NCI-H748 (cell line): Measurements from ENCODE around the gene OPA3.

ENCODE experiments used
- DNase-seq: peaks from one replicate; lab custom pipeline; 2025; ENCODE audit not compliant: unreplicated experiment; lab: John Stamatoyannopoulos, UW

The OPA3 gene

DNA sequence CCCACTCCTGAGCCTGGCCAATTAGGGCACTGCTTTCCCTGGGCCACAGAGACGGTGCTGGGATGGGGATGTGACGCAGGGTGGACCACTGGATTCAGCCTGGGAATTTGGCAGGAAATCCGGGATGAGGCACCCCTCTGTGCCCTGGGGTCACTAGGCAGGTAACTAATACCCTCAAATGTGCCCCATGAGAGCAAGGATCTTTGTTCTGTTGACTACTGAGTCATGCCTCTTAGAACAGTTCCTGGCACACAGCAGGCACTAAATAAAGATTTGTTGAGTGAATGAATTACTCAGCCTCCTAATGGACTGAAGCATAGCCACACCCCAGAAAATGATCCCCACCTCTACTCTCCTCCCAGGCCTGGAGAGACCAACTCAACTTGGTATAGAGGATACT, 15.9 kb downstream of the OPA3 start:
- no peak for DNase-seq

DNA sequence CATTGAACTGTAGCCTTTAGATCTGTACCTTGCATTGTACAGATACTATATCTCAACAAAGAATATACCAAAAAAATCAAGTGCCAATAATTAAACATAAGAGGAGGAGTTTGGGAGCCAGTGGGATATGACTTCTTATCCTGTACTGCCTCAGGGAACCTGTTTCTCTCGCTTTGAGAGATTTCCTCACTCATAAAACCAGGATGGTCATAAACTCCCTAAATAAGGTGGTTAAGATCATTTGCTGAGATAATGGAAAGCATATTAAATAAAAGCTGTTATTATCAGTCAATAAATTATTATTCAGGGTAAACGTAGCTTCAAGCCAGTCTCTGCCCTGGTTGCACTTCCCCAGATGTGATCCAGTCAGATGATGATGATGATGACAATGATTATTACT, 17.0 kb downstream of the OPA3 start:
- DNase-seq = no peak

DNA sequence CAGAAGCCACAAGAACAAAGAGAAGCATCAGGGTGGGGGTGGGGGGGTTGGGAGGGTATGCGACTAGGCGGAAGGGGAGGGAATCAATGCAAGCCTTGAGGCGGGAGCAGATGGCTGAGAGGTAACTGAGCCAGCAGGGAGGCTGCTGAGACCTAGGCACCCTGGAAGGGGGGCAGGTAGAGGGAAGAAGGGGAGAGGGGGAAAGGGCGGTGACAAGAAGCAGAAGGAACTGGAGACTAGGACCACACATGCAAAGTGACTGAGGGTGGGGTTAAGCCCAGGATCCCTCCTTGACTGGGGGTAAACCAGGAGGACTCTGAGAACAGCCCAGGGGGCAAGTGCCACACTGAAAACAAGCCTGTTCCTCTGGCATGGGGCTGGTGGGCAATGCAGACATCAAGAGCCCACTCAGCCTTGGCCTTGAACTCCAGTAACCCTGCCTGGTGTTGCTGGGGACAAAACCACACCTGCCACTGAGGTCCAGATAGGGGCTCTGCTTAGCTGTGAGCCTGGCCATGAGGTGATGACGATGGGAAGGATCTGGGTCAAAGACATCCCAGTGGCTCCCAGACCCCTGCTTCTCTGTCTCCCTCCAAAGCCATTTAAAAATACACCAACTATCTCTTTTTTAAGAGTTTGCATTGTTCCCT, 20.3 kb downstream of the OPA3 start:
- no peak for DNase-seq

DNA sequence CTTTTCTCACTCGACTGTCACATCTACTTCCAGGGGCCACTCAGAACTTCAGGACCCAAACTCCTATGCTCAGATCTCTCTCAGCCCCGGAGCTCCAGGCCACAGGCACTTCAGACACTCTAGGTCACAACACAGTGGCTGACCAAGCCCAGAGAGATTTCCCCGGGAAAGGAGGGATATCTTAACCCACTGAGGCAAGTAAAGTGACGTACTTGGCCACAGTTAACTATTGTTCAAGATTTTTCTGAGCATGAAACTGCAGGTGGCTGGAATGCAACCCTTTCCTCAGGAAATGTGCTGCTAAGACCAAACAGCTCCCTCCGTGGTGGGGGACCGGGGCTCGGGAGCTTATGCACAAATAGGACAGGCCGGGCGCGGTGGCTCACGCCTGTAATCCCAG, 23.9 kb downstream of the OPA3 start:
- DNase-seq = no peak

DNA sequence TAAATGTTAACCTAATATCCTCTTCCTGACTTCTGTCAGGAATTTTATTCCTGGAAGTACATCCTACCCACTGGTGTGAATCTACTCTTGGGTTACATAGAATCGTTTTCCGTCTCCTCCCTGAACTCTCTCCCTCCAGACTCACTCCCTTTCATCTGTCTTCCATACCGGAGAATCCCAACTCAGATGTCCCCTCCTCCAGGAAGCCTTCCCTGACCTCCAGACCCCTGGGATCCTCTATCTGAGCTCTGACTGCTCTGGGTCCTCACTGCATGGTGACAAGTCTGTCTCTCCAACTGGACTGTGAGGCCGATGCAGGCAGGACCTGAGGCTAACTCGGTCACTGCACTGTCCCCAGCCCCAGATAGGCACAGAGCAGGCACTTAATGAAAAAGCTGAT, 24.6 kb downstream of the OPA3 start:
- no peak for DNase-seq

DNA sequence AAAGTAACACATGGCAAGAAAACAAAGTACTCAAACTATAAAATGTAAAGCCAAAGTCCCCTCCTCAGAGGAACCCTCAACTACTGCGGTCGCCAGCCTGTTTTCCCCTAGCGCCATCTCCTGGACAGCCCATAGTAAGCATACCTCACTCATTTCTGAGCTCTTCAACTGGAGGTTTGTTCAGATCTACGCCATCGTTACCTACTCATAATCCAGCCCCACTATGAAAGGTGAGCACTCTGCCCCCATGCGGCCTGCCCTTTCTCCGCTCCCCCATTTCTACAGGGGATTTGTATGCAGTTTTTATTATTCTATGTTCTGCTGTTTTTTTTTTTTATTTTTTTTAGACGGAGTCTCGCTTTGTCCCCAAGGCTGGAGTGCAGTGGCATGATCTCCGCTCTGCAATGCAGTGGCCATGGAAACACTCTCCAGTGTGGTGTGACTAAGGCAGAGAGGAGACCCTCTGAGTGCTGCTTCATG, 26.2 kb downstream of the OPA3 start:
- peak; percentile 78 for DNase-seq

DNA sequence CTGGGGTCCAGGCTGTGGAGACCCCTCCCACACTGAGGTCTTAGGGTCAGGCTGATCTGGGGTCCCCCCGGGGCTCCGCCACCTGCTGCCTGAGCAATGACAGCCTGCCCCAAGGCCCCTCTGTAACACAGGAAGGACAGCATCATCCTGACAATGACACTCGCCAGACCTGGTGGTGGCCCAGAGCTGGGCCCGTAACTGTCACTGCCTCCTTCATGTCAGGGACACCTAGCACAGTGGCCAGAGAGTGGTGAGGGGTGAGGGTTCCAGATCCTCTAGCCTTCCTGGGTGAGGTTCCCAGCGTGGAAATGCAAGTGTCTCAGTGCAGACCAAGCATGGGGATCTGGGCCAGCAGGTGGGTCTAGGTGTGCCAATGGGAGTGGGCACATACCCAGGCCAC, 27.8 kb downstream of the OPA3 start:
- DNase-seq = no peak

DNA sequence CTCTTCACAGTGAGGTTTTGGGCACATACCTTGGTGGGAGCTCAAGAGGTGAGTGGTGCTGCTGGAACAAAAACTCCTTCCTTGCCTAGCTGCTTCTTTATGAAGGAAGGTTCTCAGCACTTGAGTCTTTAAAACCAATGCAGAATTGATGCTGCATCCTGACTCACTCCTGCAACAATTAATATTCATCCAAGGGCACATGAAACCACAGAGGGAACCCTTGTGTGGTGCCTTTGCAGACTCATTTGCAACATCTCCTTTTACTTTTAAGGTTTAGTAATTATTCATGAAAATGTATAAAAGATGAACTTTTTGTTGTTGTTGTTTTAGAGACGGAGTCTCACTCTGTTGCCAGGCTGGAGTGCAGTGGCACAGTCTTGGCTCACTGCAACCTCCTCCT, 30.1 kb downstream of the OPA3 start:
- no peak for DNase-seq

DNA sequence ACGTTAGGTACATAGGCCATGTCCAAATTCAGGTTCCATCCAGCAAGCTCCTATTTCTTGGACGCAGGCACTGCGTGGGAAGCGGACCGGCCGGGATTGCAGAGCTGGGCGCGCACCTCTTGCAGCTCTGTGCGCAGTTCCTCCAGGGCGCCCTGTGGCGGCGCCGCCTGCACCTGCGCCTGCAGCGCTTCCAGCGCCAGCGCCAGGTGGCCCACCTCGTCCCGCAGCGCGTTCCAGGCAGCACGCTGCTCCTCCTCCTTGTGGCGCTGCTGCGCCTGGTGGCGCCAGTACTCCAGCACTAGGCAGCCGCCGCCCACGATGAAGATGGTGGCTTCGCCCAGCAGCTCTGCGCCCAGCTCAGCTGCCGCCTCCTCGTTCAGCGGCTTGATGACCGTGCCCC, 31.1 kb downstream of the OPA3 start:
- no peak for DNase-seq

DNA sequence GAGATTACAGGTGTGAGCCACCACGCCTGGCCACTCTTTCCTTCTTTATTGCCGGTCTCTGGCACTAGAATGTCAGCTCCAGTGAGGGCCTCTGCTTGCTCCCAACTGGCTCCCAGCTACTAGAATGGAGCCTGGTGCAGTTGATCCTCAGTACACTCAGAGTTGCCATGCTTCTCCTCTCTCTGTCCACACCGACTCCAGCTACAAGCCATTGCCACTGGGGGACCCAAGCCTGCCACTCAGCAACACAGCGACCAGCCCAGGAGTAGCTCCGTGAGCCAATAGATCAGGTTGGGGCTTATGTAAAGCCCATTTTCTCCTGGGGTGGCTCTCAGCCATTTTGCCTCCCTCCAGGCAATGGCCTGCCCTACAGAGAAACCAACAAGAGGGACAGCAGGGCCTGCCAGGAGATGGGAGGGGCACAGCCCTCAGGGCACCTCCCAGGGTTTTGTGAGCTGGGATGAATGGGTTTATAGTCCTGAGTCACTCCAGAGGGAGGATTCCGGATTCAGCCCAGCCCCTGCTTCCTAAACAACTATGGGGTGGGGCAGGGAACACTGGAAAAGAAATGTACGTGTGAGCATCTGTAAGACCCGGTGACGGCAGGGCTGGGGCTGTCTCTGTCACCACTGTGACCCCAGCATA, 36.5 kb downstream of the OPA3 start:
- DNase-seq = no peak

DNA sequence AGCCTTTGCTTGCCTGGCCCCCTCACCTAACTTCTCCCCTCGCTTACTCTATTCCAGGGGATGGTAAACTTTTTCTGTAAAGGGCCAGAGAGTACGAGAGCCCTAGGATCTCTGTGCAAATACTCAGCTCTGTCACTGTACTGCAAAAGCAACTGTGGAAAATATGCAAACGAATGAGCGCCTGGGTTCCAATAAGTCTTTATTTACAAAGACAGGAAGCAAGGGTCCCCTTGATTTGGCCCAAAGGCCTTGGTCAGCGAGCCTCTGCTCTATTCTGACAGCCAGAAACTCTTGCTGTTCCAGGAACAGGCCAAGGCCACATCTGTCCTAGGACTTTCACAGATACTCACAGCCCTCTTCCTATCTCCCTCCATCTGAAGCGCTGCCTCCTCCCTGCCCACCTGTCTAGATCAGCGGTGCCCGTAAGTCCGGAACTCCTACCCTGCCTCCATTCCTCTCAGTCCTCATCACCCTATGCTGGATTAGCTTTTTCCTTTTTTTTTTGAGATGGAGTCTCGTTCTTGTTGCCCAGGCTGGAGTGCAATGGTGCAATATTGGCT, 37.3 kb downstream of the OPA3 start:
- DNase-seq = no peak

DNA sequence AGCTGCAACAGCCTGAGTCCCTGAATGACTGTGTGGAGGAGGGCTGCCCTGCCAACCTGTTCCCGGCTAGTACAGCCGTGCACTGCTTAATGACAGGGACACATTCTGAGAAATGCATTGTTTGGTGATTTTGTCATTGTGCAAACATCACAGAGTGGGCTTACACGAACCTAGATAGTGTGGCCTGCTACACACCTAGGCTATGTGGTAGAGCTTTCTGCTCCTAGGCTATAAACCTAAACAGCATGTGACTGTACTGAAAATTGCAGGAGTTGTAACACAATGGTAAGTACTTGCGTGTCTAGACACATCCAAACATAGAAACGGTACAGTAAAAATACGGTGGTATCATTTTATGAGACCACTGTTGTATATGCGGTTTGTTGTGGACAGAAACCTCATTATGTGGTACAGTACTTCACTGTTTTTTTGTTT, 42.4 kb downstream of the OPA3 start:
- peak; percentile 46 for DNase-seq

DNA sequence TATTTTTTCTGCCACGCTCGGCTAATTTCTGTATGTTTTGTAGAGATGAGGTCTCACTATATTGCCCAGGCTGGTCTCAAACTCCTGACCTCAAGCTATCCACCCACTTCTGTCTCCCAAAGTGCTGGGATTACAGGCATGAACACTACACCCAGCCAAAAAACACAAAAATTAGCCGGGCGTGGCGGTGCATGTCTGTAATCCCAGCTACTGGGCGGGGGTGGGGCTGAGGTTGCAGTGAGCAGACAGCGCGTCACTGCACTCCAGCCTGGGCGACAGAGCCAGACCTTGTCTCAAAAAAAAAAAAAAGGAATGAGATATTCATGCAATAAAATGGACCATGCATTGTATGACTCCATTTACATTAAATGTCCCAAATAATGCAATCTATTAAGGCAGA, 45.1 kb downstream of the OPA3 start:
- no peak for DNase-seq

DNA sequence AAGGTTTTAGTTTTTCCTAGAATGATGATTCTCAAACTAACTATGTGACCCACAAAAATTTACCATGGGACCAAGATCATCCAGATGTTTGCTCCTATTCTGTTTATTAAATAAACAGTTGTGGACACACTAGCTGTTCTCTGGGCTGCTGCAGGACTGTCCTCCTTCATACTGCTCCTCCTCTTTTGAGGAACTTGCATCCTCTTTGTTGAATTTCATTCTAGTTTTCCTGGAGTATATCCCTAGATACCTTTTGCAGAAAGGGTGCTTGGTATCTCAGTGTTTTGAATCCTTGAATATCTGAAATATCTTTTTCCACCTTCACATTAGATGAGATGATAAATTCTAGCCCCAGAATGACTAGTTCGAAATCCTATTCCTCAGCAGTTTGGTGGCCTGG, 53.3 kb downstream of the OPA3 start:
- no peak for DNase-seq

DNA sequence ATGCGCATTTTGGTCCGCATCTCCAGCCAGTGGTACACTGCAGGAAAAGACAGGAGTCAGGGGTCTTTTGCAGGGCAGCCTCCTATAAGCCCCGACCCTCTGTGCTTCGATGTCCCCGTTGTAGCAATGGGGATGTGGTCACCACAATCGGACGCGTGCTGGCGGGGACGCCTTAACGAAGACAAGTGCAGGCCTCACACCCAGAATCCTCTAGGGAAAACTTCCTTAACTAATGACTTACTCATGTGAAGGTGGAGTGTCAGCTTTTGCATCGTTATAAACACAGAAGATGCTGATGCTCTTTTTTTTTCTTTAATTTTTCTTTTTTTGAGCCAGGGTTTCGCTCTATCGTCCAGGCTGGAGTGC, 55.2 kb downstream of the OPA3 start:
- no peak for DNase-seq

DNA sequence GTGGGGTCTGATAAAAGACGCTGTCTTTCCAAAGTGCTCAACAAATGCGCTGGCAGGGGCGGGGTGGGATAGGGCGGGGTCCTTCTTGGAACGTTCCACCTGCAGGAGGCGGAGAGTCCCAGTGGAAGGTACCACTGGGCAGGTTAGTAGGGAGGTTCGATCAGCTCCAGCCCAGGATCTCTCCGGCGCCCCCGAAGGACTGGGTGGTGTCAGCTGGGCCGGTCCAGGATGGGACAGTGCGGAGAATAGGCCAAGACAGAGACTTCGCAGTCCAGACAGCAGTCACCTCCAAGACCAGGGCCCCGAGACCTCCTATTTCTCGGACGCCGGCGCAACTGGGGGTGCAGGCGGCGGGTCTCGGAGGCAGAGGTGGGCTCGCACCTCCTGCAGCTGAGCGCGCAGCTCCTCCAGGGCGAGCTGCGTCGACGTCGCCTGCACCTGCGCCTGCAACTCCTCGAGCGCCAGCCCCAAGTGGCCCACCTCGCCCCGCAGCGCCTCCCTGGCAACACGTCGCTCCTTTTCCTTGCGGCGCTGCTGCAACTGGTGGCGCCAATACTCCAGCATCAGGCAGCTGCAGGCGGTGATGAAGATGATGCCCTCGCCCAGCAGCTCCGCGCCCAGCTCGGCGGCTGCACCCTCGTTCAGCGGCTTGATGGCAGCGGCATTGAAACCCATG, 55.7 kb downstream of the OPA3 start:
- peak; percentile 94 for DNase-seq

DNA sequence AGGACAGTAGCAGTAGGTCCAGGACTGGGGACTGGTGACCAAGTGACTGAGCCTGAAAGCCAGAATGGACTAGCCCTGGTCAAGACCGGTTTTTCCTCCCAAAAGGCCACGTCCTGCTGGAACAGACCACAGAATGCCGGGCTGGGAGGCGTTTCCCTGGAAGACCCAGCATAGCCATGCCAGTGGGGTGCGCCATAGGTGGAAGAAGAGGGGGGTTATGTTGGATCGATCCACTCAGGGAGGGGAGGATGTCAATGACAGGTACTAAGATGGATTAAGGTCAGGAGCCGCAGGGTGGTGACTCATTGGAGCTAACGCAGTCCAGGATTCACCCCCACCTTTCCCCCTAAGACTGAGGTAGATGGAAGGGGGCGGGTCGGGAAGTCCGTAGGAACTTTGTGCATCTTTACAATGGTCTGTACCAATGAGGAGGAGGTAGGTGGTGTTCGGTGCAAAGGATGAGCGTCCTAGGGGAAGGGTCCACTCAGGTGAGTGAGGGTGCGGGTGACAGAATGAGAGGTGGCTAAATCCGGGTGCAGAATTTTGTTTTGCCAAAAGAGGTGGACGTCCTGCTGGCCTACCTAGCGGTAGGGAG, 56.4 kb downstream of the OPA3 start:
- DNase-seq = peak; percentile 82

DNA sequence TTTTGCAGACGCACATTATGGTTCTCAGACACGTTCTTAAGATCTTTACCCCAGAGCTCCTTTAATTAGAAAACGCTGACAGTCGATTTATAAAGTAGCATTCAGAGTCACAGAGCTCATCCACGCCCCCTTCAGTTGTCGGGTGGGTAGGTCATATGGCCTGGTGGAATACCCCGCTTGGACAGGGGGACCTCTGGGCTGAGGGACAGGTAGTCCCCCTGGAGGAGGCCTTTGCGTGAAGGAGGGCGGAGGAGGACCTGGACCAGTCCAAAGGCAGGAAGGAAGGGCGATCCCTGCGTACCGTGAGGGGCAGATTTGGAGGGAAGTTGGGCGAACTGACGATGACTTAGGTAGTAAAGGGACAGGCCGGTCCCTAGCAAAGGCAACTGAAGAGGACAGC, 56.9 kb downstream of the OPA3 start:
- DNase-seq = no peak

DNA sequence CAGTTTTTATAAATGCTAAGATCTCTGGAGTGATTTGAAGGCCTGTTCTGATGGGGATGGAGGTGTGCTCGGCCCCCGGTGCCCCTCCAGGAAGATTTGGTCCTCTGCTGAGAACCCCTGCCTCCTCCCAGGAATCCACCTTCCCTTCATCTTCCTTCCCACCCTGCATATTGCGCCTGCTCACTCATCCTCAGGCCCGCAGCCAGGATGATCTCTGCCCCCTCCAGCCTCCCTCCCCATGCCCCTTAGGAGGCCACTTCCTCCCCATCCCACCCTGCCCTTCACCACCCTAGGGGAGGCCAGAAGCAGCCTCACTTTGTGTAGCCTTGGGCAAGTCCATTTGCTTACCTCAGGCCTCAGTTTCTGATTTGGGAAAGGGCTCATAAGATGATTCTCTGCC, 57.6 kb downstream of the OPA3 start:
- DNase-seq = no peak

DNA sequence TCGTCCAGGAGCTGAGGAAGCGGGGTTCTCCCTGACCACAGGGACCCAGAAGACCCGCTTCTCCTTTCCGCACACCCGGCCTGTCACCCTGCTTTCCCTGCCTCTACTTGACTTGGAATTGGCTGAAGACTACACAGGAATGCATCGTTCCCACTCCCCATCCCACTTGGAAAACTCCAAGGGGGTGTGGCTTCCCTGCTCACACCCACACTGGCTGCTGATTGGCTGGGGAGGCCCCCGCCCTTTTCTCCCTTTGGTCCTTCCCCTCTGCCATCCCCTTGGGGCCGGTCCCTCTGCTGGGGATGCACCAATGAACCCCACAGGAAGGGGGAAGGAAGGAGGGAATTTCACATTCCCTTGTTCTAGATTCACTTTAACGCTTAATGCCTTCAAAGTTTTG, 58.5 kb downstream of the OPA3 start:
- DNase-seq = peak; percentile 83

DNA sequence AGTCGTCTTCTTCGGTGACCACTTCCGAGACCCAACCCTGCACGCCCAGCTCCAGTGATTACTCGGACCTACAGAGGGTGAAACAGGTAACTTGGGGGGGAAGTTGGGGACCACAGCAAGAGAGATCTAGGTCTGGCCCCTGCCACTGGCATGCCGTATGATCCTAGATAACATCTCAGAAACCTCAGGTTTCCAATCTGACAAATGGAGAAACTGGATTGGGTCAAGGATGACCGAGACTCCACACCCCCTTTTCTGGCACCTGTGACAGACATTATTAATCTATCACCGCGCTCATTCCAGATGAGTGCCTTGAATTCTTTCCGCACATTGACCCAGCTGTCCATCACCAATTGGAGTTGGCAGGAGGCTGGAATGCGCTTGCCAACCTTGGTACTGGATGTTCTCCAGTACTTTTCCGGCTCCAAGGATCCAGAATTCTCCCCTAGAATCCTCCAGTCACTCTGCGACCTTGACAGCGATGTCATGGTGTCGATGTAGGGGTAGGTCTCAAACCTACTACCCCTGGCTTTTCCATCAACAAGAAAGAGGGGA, 60.0 kb downstream of the OPA3 start:
- no peak for DNase-seq
